Tibial nerve (tissue), 4 donors: ENCODE results near the gene SPATA24.

Experiments
- CTCF ChIP-seq, 5 experiments: fragments of 200-600 bp in 3 of 5; fragments of 450-650 bp in 2 of 5; sonication (generic) in 3 of 5; IDR thresholded peaks; one replicate each; pipeline ENCODE4 v1.5.1; 2016 to 2019; ENCODE audit warnings: antibody characterized with exemption in 5 of 5, mild to moderate bottlenecking in 3 of 5, moderate library complexity in 2 of 5
- EP300 ChIP-seq, 2 donors: sonication (generic); formaldehyde crosslinking; IDR thresholded peaks; one replicate each; pipeline ENCODE4 v1.6.1; 2017; ENCODE audit warnings: antibody characterized with exemption in 2 of 2, mild to moderate bottlenecking in 1 of 2
- POLR2A ChIP-seq, 2 donors: fragments of 450-650 bp; IDR thresholded peaks; one replicate each; pipeline ENCODE4 v1.6.1; 2017; ENCODE audit warnings: antibody characterized with exemption in 2 of 2, mild to moderate bottlenecking in 2 of 2, moderate library complexity in 2 of 2

- TF ChIP-seq CTCF (IDR thresholded peaks at IDR 0.05) = no peak
- TF ChIP-seq POLR2A (IDR thresholded peaks at IDR 0.05) = no peak
- TF ChIP-seq EP300 (IDR thresholded peaks at IDR 0.05) = no peak
Measured at GRCh38 chr5:139374909-139375308, 29.0 kb downstream of the SPATA24 start.
